ENCODE measurements around the gene MIAT. TPM values are rescaled to one million over a fixed set of nuclear protein-coding genes. Genes with fewer than 3 reads are reported as not detected.
A peak's percentile ranks its signal among the peaks of the same experiment; 100 is the strongest.

The MIAT gene
- total and polyA plus RNA-seq, 9 of the 15 experiments (the other 6 are each of a cell fraction or from before 2014, with no cell fraction given) = 0.03 to 0.93 (median 0.34) TPM

- TF ChIP-seq E2F8 (IDR thresholded peaks at IDR 0.05; ENCODE audit: low read depth, partially characterized antibody) (peak; percentile 89), CREB3 (tag; conservative IDR thresholded peaks at IDR 0.05; ENCODE audit: low read depth) (no peak), SIX5 (IDR thresholded peaks at IDR 0.05; ENCODE audit: borderline replicate concordance in 1 of 2, insufficient read depth in 1 of 2, low read depth in 1 of 2, low read length in 2 of 2) (no peak), ATF1 (CRISPR knock-in tag; IDR thresholded peaks at IDR 0.05) (no peak), ATF1 (tag; IDR thresholded peaks at IDR 0.05) (peak; percentile 68), TRIM25 (IDR thresholded peaks at IDR 0.05; ENCODE audit: borderline replicate concordance) (no peak), MTA1 (IDR thresholded peaks at IDR 0.05; ENCODE audit: borderline replicate concordance) (no peak), ETV5 (CRISPR knock-in tag; IDR thresholded peaks at IDR 0.05; ENCODE audit: low read depth) (peak; percentile 93), ZNF445 (CRISPR knock-in tag; IDR thresholded peaks at IDR 0.05; ENCODE audit: low read depth) (no peak), ZNF165 (CRISPR knock-in tag; IDR thresholded peaks at IDR 0.05; ENCODE audit: borderline replicate concordance) (no peak), ZNF583 (CRISPR knock-in tag; IDR thresholded peaks at IDR 0.05) (no peak), BRD4 (IDR thresholded peaks at IDR 0.05) (no peak; the same call in 1 of the 2 replicates), HNRNPH1 (optimal IDR thresholded peaks at IDR 0.05; ENCODE audit: low read depth, low read length) (no peak), ZNF507 (tag; conservative IDR thresholded peaks at IDR 0.05) (no peak), CHD1 (IDR thresholded peaks at IDR 0.05; ENCODE audit: low read length) (no peak), MITF (IDR thresholded peaks at IDR 0.05) (peak; percentile 64; the same call in 1 of the 2 replicates)
These were observed 15.4 kb downstream of the MIAT start (continued) for GRCh38 chr22:26672590-26673468.
